CD14-positive monocyte (primary cell): Measurements from ENCODE around the gene GIPC3. TPM values are rescaled to one million over a fixed set of nuclear protein-coding genes. Genes with fewer than 3 reads are reported as not detected.

Source experiments
- DNase-seq, 3 donors: peaks; one replicate each; pipeline ENCODE4 v3.0.0-alpha.2; 2011 to 2022
- H2AFZ ChIP-seq: 2 replicates; pipeline ENCODE4 v1.6.0; 2012; ENCODE audit warnings: mild to moderate bottlenecking, low read depth, low read length, inconsistent platforms; ENCODE audit not compliant: insufficient read depth, poor library complexity, severe bottlenecking
- H3K27ac ChIP-seq, 2 donors: 1 replicate in 1 of 2; 2 replicates in 1 of 2; pipeline ENCODE4 v1.5.1; 2012 to 2013; ENCODE audit warnings: low read length in 2 of 2, control low read depth in 1 of 2, inconsistent platforms in 1 of 2, low read depth in 1 of 2, mild to moderate bottlenecking in 1 of 2
- H3K27me3 ChIP-seq, 2 donors: one replicate each; pipeline versions ENCODE4 v1.6.0 to v1.6.1; 2011 to 2013; ENCODE audit warnings: low read length in 2 of 2; ENCODE audit not compliant: control insufficient read depth in 2 of 2, insufficient read depth in 2 of 2
- H3K36me3 ChIP-seq, 2 donors: replicated peaks in 1 of 2; 1 replicate in 1 of 2; 2 replicates in 1 of 2; pipeline versions ENCODE4 v1.5.1 to v1.6.1; 2012 to 2013; ENCODE audit warnings: low read length in 2 of 2, control low read depth in 1 of 2, inconsistent platforms in 1 of 2, mild to moderate bottlenecking in 1 of 2; ENCODE audit not compliant: insufficient read depth in 2 of 2, control insufficient read depth in 1 of 2
- H3K4me1 ChIP-seq, 2 donors: 1 replicate in 1 of 2; 2 replicates in 1 of 2; pipeline versions ENCODE4 v1.5.1 to v1.6.1; 2012 to 2013; ENCODE audit warnings: low read length in 2 of 2, control low read depth in 1 of 2, inconsistent platforms in 1 of 2, mild to moderate bottlenecking in 1 of 2, moderate library complexity in 1 of 2; ENCODE audit not compliant: insufficient read depth in 2 of 2, control insufficient read depth in 1 of 2
- H3K4me2 ChIP-seq: replicated peaks from 2 replicates; pipeline ENCODE3; 2012; ENCODE audit warnings: low read length, moderate library complexity, mild to moderate bottlenecking; ENCODE audit not compliant: poor library complexity, severe bottlenecking; ENCODE audit errors: extremely low read depth
- H3K4me3 ChIP-seq, 3 experiments: fragments of 200-600 bp in 1 of 3; sonication (generic) in 1 of 3; replicated peaks in 1 of 3; 1 replicate in 2 of 3; 2 replicates in 1 of 3; pipeline ENCODE4 v1.5.1; 2011 to 2013; ENCODE audit warnings: low read length in 3 of 3, mild to moderate bottlenecking in 3 of 3, control low read depth in 2 of 3, low read depth in 2 of 3, inconsistent platforms in 1 of 3, moderate library complexity in 1 of 3
- H3K79me2 ChIP-seq: 2 replicates; pipeline ENCODE4 v1.6.0; 2012; ENCODE audit warnings: mild to moderate bottlenecking, control low read depth, inconsistent platforms, low read length, moderate library complexity; ENCODE audit not compliant: insufficient read depth
- H3K9ac ChIP-seq: 2 replicates; pipeline ENCODE4 v1.6.0; 2017; ENCODE audit warnings: low read length, mild to moderate bottlenecking; ENCODE audit not compliant: insufficient read depth, poor library complexity, severe bottlenecking
- H3K9me3 ChIP-seq, 2 donors: replicated peaks in 1 of 2; 1 replicate in 1 of 2; 2 replicates in 1 of 2; pipeline versions ENCODE4 v1.5.1 to v1.6.1; 2012 to 2013; ENCODE audit warnings: low read length in 2 of 2, control low read depth in 1 of 2; ENCODE audit not compliant: control insufficient read depth in 1 of 2, insufficient read depth in 1 of 2
- H4K20me1 ChIP-seq: 2 replicates; pipeline ENCODE4 v1.6.0; 2012; ENCODE audit warnings: mild to moderate bottlenecking, low read length, control low read depth, moderate library complexity; ENCODE audit not compliant: insufficient read depth
- H3K27ac Mint-ChIP-seq, 7 donors: one replicate each; pipeline ENCODE4 v1.8.0; 2020; ENCODE audit warnings: mild to moderate bottlenecking in 7 of 7, mixed read lengths in 7 of 7, moderate library complexity in 6 of 7, inconsistent platforms in 2 of 7
- H3K27me3 Mint-ChIP-seq, 3 donors: one replicate each; pipeline ENCODE4 v1.8.0; 2021 to 2022; ENCODE audit warnings: low read depth in 3 of 3, mild to moderate bottlenecking in 3 of 3, mixed read lengths in 3 of 3, moderate library complexity in 3 of 3, inconsistent platforms in 1 of 3
- H3K36me3 Mint-ChIP-seq, 2 donors: one replicate each; pipeline ENCODE4 v1.8.0; 2020; ENCODE audit warnings: mixed read lengths in 2 of 2, inconsistent platforms in 1 of 2, mild to moderate bottlenecking in 1 of 2
- H3K4me1 Mint-ChIP-seq: one replicate; pipeline ENCODE4 v1.8.0; 2020; ENCODE audit warnings: mild to moderate bottlenecking, mixed read lengths
- H3K4me3 Mint-ChIP-seq, 2 donors: one replicate each; pipeline ENCODE4 v1.8.0; 2020; ENCODE audit warnings: mild to moderate bottlenecking in 2 of 2, mixed read lengths in 2 of 2, moderate library complexity in 1 of 2
- H3K9me3 Mint-ChIP-seq, 7 donors: one replicate each; pipeline ENCODE4 v1.8.0; 2020 to 2022; ENCODE audit warnings: mixed read lengths in 7 of 7, mild to moderate bottlenecking in 6 of 7, moderate library complexity in 6 of 7, inconsistent platforms in 2 of 7
- WGBS: methylation state at CpG from one replicate; pipeline ENCODE4 v1.1.5; 2013; ENCODE audit warnings: missing lambda C conversion rate; ENCODE audit not compliant: insufficient coverage; 5-methylcytosine and 5-hydroxymethylcytosine counted together
- intact Hi-C, 2 donors: fragments of 100-400 bp; cut with micrococcal nuclease; formaldehyde crosslinking; loops; one replicate each; pipeline versions ENCODE4 v1.15.0 to v1.15.1; 2023
- polyA plus RNA-seq, 3 donors: library from polyadenylated mRNA; depleted of rRNA in 1 of 3; unstranded in 2 of 3; stranded (reverse) in 1 of 3; fragments of 300-500 nt in 2 of 3; fragments of >200 nt in 1 of 3; fragmentation: Illumina TruSeq in 2 of 3; gene quantifications; 1 replicate in 2 of 3; 2 replicates in 1 of 3; pipeline ENCODE4 v1.2.3, GENCODE V29; 2012 to 2021
- TF ChIP-seq, protein P1 (sequence below): fragments of 200-600 bp; IDR thresholded peaks from one replicate; pipeline ENCODE4 v1.8.0; 2022; ENCODE audit warnings: antibody characterized with exemption, mild to moderate bottlenecking

Gene GIPC3
- polyA plus RNA-seq, 3 donors = 0.03 TPM; not detected in 2

DNA sequence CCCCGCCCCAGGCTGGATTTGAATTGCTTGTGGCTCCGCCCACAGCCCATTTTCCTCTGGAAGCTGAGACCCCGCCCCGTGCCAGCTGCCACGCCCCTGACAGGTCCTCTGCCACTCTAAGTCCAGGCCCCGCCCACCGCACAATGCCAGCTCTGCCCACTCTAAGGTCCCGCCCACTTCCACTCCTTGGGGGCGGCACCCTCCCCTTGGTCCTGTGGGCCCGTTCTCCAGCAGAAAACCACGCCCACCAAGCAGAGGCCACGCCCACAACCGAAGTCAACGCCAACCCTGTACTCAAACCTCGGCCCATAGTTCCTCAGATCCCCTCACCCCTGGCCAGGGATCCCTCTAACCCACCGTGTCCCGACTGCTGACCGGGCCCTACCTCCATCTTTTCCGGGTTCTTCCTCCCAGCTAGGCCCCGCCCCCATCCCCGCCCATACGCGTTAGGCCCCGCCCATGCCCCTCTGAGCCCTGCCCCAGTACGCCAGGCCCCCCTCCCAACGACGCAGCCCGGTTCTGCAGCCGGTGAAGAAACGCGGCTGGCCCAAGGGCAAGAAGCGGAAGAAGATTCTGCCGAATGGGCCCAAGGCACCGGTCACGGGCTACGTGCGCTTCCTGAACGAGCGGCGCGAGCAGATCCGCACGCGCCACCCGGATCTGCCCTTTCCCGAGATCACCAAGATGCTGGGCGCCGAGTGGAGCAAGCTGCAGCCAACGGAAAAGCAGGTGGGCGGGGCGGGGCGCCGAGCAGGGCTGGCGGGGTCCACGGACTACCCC is 11.2 kb upstream of the GIPC3 start:
- intact Hi-C loops = loop anchor here (2.0 to 5.0 kb wide), 3 partner anchors 17 to 67 kb away; partner anchors contain the start of genes MFSD12 (in 2 of the 2), CACTIN (in 1 of the 2) and FZR1 (in 1 of the 2)
- H3K9me3 ChIP-seq = no peaks in the 10 kb centered on the region
- Mint-ChIP-seq H3K27me3 (peaks cover 0 to 2% (median 0%) of the 10 kb centered on the region in 3 donors), H3K4me3 (peak overlapping the region; percentile 80 to 83), H3K36me3 (peaks cover 8 to 32% of the 10 kb centered on the region in 2 donors), H3K27ac (peak overlapping the region in 6 of 7 donors; percentile 63 to 94 (median 88)), H3K4me1 (peaks cover 34% of the 10 kb centered on the region), H3K9me3 (peaks cover 0 to 6% (median 3%) of the 10 kb centered on the region in 7 donors)
- peak overlapping the region; percentile 69 for H2AFZ ChIP-seq
- H4K20me1 ChIP-seq = no peaks in the 10 kb centered on the region
- H3K27ac ChIP-seq = peak overlapping the region in 1 of 2 donors; percentile 3
- H3K27me3 ChIP-seq = no peaks in the 10 kb centered on the region
- TF ChIP-seq, protein P1, sequence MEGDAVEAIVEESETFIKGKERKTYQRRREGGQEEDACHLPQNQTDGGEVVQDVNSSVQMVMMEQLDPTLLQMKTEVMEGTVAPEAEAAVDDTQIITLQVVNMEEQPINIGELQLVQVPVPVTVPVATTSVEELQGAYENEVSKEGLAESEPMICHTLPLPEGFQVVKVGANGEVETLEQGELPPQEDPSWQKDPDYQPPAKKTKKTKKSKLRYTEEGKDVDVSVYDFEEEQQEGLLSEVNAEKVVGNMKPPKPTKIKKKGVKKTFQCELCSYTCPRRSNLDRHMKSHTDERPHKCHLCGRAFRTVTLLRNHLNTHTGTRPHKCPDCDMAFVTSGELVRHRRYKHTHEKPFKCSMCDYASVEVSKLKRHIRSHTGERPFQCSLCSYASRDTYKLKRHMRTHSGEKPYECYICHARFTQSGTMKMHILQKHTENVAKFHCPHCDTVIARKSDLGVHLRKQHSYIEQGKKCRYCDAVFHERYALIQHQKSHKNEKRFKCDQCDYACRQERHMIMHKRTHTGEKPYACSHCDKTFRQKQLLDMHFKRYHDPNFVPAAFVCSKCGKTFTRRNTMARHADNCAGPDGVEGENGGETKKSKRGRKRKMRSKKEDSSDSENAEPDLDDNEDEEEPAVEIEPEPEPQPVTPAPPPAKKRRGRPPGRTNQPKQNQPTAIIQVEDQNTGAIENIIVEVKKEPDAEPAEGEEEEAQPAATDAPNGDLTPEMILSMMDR = no peak
- peak overlapping the region; percentile 76 for H3K9ac ChIP-seq
- peaks cover 30 to 44% of the 10 kb centered on the region in 2 donors for H3K4me1 ChIP-seq
- 61% methylated on average over 41 of the region's 55 CpGs for WGBS
- peak overlapping the region; percentile 99 for H3K4me2 ChIP-seq
- H3K4me3 ChIP-seq = peak overlapping the region; percentile 55 to 91 (median 88)
- DNase-seq = peak; percentile 96
- peaks cover 9% of the 10 kb centered on the region for H3K79me2 ChIP-seq
- H3K36me3 ChIP-seq = peaks cover 0 to 6% of the 10 kb centered on the region in 2 donors

DNA sequence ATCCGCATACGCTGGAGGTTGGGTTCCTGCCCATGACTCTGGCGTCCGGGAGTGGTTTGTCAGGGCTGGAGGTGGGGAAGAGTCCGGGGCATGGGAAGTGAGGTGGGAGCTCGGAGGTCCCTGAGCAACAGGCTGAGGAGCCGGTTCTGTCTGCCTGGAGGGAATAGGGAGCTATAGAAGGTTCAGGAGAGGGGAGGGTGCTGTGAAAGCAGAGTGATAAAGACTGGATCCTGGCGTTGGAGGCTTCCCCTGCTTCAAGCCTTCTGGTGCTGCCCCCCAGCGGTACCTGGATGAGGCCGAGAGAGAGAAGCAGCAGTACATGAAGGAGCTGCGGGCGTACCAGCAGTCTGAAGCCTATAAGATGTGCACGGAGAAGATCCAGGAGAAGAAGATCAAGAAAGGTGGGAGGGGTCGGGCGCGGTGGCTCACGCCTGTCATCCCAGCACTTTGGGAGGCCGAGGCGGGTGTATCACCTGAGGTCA is 10.0 kb upstream of the GIPC3 start:
- H3K9ac ChIP-seq = no peak overlapping the region
- no peak for DNase-seq
- H2AFZ ChIP-seq = no peak overlapping the region
- peak overlapping the region in 3 of 7 donors; percentile 15 to 78 (median 65) for H3K27ac Mint-ChIP-seq
- peaks cover 0 to 6% (median 3%) of the 10 kb centered on the region in 7 donors for H3K9me3 Mint-ChIP-seq
- H3K79me2 ChIP-seq = peaks cover 9% of the 10 kb centered on the region
- intact Hi-C loops = no loop called here
- H3K27me3 ChIP-seq = no peaks in the 10 kb centered on the region
- H3K9me3 ChIP-seq = no peaks in the 10 kb centered on the region
- H3K27me3 Mint-ChIP-seq = peaks cover 0 to 2% (median 0%) of the 10 kb centered on the region in 3 donors
- H3K4me3 Mint-ChIP-seq = peak overlapping the region in 1 of 2 donors; percentile 3
- no peak overlapping the region for H3K4me3 ChIP-seq
- peaks cover 30 to 44% of the 10 kb centered on the region in 2 donors for H3K4me1 ChIP-seq
- peaks cover 0 to 6% of the 10 kb centered on the region in 2 donors for H3K36me3 ChIP-seq
- peaks cover 38% of the 10 kb centered on the region for H3K4me1 Mint-ChIP-seq
- TF ChIP-seq, protein P1 = no peak
- H3K4me2 ChIP-seq = no peak overlapping the region
- peaks cover 8 to 32% of the 10 kb centered on the region in 2 donors for H3K36me3 Mint-ChIP-seq
- no peaks in the 10 kb centered on the region for H4K20me1 ChIP-seq
- 90% methylated on average over 9 of the region's 19 CpGs for WGBS
- H3K27ac ChIP-seq = no peak overlapping the region
